Mucosa of descending colon (tissue), 3 donors: ENCODE results near the gene PTGR1. TPM values are rescaled to one million over a fixed set of nuclear protein-coding genes. Genes with fewer than 3 reads are reported as not detected.

Experiments used
- ATAC-seq: fragments of 200-7000 bp; cut with Tn5 transposase; one replicate; pipeline ENCODE4 v1.9.1; 2020; ENCODE audit warnings: mild to moderate bottlenecking, moderate library complexity
- DNase-seq, 3 donors: peaks; one replicate each; pipeline ENCODE4 v3.0.0-alpha.2; 2020
- H3K36me3 ChIP-seq: fragments of 200-600 bp; one replicate; pipeline ENCODE4 v1.8.0; 2021; ENCODE audit warnings: low read depth, mild to moderate bottlenecking
- H3K4me1 ChIP-seq: fragments of 200-600 bp; one replicate; pipeline ENCODE4 v1.8.0; 2021; ENCODE audit warnings: low read depth, mild to moderate bottlenecking
- H3K4me3 ChIP-seq: fragments of 200-600 bp; one replicate; pipeline ENCODE4 v1.8.0; 2021; ENCODE audit warnings: mild to moderate bottlenecking
- H3K9me3 ChIP-seq: fragments of 200-600 bp; one replicate; pipeline ENCODE4 v1.8.0; 2021; ENCODE audit warnings: mild to moderate bottlenecking
- intact Hi-C, 2 donors: fragments of 100-400 bp; cut with DNase I in 1 of 2; cut with micrococcal nuclease in 1 of 2; formaldehyde crosslinking; loops; one replicate each; pipeline versions ENCODE4 v1.11.0 to v1.11.1; 2022; cut with DNase I, micrococcal nuclease
- total RNA-seq, 3 donors: library from RNA; stranded (reverse); fragmentation: NEBNext Ultra II Directional in 2 of 3; extraction: Animal tissue kit (Norgen Biotek cat#: 25700) in 2 of 3; gene quantifications; one replicate each; pipeline versions ENCODE4 v1.2.1 to v1.2.4, GENCODE V29; 2021 to 2023
- TF ChIP-seq, protein P1 (sequence below): fragments of 200-600 bp; IDR thresholded peaks from one replicate; pipeline ENCODE4 v1.8.0; 2022; ENCODE audit warnings: antibody characterized with exemption, mild to moderate bottlenecking
- donor health status: DM: no; HTN: no; CAD: no; lungs with moderate emphysema.
- donor health status: DM: no; HTN: no; CAD: no.
- donor health status: DM: no; HTN: yes; CAD: no.

PTGR1 gene
- total RNA-seq, 3 donors from 2014 or later: 41.5 to 83.7 (median 48.7) TPM

DNA sequence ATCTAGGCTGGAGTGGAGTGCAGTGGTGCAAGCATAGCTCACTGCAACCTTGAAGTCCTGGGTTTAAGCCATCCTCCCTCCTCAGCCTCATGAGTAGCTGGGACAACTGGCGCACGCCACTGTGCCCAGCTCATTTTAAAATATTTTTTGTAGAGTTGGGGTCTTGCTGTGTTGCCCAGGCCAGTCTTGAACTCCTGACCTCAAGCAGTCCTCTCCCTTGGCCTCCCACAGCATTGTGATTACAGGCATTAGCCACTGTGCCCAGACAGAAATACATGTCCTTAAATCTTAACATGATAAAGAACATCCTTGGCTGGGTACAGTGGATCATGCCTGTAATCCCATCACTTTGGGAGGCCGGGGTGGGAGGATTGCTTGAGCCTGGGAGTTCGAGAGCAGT lies 67.7 kb downstream of the PTGR1 start:
- no peaks in the 10 kb centered on the region for H3K36me3 ChIP-seq
- H3K9me3 ChIP-seq: peaks cover 10% of the 10 kb centered on the region
- ATAC-seq (no peak), DNase-seq (no peak)
- TF ChIP-seq, protein P1, sequence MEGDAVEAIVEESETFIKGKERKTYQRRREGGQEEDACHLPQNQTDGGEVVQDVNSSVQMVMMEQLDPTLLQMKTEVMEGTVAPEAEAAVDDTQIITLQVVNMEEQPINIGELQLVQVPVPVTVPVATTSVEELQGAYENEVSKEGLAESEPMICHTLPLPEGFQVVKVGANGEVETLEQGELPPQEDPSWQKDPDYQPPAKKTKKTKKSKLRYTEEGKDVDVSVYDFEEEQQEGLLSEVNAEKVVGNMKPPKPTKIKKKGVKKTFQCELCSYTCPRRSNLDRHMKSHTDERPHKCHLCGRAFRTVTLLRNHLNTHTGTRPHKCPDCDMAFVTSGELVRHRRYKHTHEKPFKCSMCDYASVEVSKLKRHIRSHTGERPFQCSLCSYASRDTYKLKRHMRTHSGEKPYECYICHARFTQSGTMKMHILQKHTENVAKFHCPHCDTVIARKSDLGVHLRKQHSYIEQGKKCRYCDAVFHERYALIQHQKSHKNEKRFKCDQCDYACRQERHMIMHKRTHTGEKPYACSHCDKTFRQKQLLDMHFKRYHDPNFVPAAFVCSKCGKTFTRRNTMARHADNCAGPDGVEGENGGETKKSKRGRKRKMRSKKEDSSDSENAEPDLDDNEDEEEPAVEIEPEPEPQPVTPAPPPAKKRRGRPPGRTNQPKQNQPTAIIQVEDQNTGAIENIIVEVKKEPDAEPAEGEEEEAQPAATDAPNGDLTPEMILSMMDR: no peak
- no peaks in the 10 kb centered on the region for H3K4me1 ChIP-seq
- H3K4me3 ChIP-seq: no peak overlapping the region
- intact Hi-C loops: no loop called here

DNA sequence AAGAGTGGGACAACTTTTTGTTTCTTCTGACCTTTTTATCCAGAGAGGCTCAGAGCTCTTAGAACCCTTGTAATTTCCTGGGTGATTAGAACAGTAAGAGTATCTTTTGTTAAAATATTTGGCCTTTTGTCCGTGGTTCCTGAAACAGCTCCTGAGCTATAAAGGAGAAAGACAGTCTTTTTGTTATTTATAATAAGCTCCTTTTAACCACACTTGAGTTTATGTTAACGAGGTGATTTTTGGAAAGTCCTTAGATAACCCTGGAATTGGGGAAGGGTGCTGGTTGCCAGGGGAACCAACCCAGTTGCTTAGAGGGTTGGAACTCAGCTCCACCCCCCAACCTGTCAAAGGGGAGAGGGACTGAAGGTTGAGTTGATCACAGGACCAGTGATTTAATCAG lies 69.7 kb downstream of the PTGR1 start:
- ATAC-seq: no peak
- TF ChIP-seq, protein P1: no peak
- no peak overlapping the region for H3K4me3 ChIP-seq
- intact Hi-C loops: no loop called here
- DNase-seq: no peak
- H3K36me3 ChIP-seq: no peaks in the 10 kb centered on the region
- H3K9me3 ChIP-seq: peaks cover under 1% of the 10 kb centered on the region
- H3K4me1 ChIP-seq: no peaks in the 10 kb centered on the region

DNA sequence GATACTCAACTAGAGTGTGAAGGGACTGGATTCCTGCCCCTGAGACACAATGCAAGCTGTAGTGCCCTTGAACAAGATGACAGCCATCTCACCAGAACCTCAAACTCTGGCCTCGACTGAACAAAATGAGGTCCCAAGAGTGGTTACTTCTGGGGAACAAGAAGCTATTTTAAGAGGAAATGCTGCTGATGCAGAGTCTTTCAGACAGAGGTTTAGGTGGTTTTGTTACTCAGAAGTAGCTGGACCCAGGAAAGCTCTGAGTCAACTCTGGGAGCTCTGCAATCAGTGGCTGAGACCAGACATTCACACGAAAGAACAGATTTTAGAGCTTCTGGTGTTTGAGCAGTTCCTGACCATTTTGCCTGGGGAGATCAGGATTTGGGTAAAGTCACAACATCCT lies 72.1 kb downstream of the PTGR1 start:
- intact Hi-C loops: no loop called here
- TF ChIP-seq, protein P1: no peak
- no peak for ATAC-seq
- no peak for DNase-seq
- H3K9me3 ChIP-seq: no peaks in the 10 kb centered on the region
- no peaks in the 10 kb centered on the region for H3K36me3 ChIP-seq
- no peaks in the 10 kb centered on the region for H3K4me1 ChIP-seq
- H3K4me3 ChIP-seq: no peak overlapping the region

DNA sequence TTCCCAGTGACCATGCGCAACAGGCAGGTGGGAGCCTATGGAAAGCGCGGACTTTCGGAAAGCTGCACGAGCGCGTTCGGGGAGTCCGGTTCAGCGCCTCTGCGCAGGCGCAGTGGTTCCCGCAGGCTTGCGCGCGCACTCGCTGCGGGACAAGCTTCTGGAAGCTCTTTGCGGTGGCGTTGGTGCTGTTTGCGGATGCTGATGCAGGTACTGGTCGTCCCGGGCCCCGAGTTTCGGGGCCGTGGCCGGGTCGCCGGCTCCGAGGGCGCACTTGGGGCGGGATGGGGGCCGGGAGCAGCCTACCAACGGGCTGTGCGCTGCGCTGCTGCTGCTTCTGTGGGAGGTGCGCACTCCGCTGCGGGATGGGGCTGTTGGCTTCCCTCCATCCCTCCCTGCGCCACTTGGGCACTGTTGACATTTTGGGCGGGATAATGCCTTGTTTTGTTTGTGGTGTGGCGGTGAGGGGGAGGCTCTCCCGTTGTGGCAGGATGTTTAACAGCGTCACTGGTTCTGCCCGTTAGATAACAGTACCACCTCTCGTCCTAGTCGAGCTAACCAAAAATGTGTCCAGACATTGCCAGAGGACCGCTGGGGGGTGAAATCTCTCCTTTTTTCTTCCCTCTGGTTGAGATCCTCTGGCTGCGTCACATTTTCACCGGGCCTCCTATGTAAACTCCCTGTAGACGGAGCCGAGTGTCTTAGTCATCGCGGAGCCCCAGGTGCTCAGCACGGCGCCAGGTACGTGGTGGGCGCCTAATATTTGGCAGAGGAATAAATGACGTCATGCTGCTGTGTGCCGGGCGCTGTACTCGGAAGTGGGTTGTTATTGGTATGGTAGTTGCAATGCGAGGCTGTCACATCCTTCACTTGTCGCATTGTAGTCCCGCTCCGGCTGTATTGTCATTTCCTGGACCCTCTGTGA lies 74.1 kb downstream of the PTGR1 start, which contains the start of gene ZNF483:
ZNF483 (plus strand) TSS at position 124 of the 922 bp plus-strand sequence. CDS start 2,217 bp downstream, outside the sequence.
- Histone ChIP-seq H3K9me3 (no peaks in the 10 kb centered on the region), H3K4me3 (peak within 1 kb of the TSS; percentile 6), H3K36me3 (no peaks in the 10 kb centered on the region), H3K4me1 (no peaks in the 10 kb centered on the region)
- ATAC-seq (peak; percentile 82), DNase-seq (peak; percentile 66 to 77 (median 77))
- intact Hi-C loops: no loop called here
- TF ChIP-seq, protein P1: no peak

DNA sequence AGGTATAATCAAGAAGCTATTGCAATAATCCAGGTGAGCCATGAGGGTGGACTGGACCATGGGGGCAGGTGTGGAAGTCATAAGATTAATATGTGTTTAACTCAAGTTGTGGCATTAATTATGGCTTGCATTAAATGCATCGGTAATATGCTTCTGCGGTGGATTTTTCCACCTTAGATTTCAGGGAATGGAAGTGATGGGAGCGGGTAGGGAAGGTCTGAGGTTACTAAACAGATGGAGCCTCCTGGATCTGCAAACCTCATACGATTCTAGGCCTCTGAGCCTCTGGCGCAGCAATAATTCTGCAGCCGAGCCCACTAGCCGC lies 74.8 kb downstream of the PTGR1 start:
- H3K4me1 ChIP-seq: no peaks in the 10 kb centered on the region
- intact Hi-C loops: no loop called here
- no peaks in the 10 kb centered on the region for H3K9me3 ChIP-seq
- H3K36me3 ChIP-seq: no peaks in the 10 kb centered on the region
- TF ChIP-seq, protein P1: no peak
- DNase-seq (no peak), ATAC-seq (no peak)
- no peak overlapping the region for H3K4me3 ChIP-seq
